Measurements from ENCODE around the gene PUSL1.
A peak's percentile ranks its signal among the peaks of the same experiment; 100 is the strongest.

PUSL1 gene

GRCh38 chr1:1307923-1308755, at the start of gene PUSL1, which contains the start of gene ACAP3:
PUSL1 (plus strand) TSS chr1:1308597; CDS start chr1:1308644, 47 bp downstream.
ACAP3 (minus strand) TSS chr1:1307930; CDS start chr1:1307815, 115 bp downstream.
- peak; percentile 30 to 97 (median 91) for DNase-seq

GRCh38 chr1:1259119-1259488, 49.3 kb upstream of the PUSL1 start:
- DNase-seq = no peak

GRCh38 chr1:1259540-1259939, 48.9 kb upstream of the PUSL1 start:
- no peak for DNase-seq

GRCh38 chr1:1259951-1260600, 48.3 kb upstream of the PUSL1 start:
- DNase-seq = peak in 3 of 56 donors; percentile 7 to 26 (median 15)

GRCh38 chr1:1260843-1261560, 47.4 kb upstream of the PUSL1 start:
- no peak for DNase-seq

GRCh38 chr1:1262071-1262470, 46.3 kb upstream of the PUSL1 start:
- no peak for DNase-seq

- DNase-seq = no peak
These were observed 45.6 kb upstream of the PUSL1 start for GRCh38 chr1:1262758-1263157.

GRCh38 chr1:1264026-1264425, 44.4 kb upstream of the PUSL1 start:
- no peak for DNase-seq

GRCh38 chr1:1264868-1265272, 43.5 kb upstream of the PUSL1 start:
- DNase-seq = no peak

- no peak for DNase-seq
These were observed 40.7 kb upstream of the PUSL1 start for GRCh38 chr1:1267488-1268283.

GRCh38 chr1:1268284-1268682, 40.1 kb upstream of the PUSL1 start:
- no peak for DNase-seq

GRCh38 chr1:1270813-1271212, 37.6 kb upstream of the PUSL1 start:
- no peak for DNase-seq

GRCh38 chr1:1272341-1273208, 35.8 kb upstream of the PUSL1 start:
- DNase-seq = no peak

- no peak for DNase-seq
These were observed 35.2 kb upstream of the PUSL1 start for GRCh38 chr1:1273209-1273511.

- peak in 55 of 56 donors; percentile 73 to 96 (median 91) for DNase-seq
These were observed 34.7 kb upstream of the PUSL1 start, which contains the start of gene UBE2J2 for GRCh38 chr1:1273512-1274298. UBE2J2 (minus strand) TSS chr1:1273854; CDS start chr1:1267992, 5,862 bp downstream.

GRCh38 chr1:1274299-1274930, 34.0 kb upstream of the PUSL1 start:
- DNase-seq = no peak

GRCh38 chr1:1274931-1275431, 33.4 kb upstream of the PUSL1 start:
- DNase-seq = no peak

- no peak for DNase-seq
These were observed 32.6 kb upstream of the PUSL1 start for GRCh38 chr1:1275836-1276235.

- DNase-seq = no peak
These were observed 29.8 kb upstream of the PUSL1 start for GRCh38 chr1:1278620-1279019.

Data from nucleus accumbens (tissue), 56 donors.